ENCODE measurements around the gene GAB2. TPM values are rescaled to one million over a fixed set of nuclear protein-coding genes. Genes with fewer than 3 reads are reported as not detected.
"Not testable (repeated sequence)": the region's sequence is repeated elsewhere in the genome, so short reads cannot be mapped to it uniquely, and the experiment has no call there.

GAB2 gene
- polyA plus RNA-seq, 1 experiment = 8.7 TPM

- H3K27ac ChIP-seq (ENCODE audit: low read depth, low read length) = no peak overlapping the region
- H3K9me3 ChIP-seq (ENCODE audit: control insufficient read depth, insufficient read depth, low read length) = peaks cover 8% of the 10 kb centered on the region
- TF ChIP-seq, protein P1, sequence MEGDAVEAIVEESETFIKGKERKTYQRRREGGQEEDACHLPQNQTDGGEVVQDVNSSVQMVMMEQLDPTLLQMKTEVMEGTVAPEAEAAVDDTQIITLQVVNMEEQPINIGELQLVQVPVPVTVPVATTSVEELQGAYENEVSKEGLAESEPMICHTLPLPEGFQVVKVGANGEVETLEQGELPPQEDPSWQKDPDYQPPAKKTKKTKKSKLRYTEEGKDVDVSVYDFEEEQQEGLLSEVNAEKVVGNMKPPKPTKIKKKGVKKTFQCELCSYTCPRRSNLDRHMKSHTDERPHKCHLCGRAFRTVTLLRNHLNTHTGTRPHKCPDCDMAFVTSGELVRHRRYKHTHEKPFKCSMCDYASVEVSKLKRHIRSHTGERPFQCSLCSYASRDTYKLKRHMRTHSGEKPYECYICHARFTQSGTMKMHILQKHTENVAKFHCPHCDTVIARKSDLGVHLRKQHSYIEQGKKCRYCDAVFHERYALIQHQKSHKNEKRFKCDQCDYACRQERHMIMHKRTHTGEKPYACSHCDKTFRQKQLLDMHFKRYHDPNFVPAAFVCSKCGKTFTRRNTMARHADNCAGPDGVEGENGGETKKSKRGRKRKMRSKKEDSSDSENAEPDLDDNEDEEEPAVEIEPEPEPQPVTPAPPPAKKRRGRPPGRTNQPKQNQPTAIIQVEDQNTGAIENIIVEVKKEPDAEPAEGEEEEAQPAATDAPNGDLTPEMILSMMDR (IDR thresholded peaks at IDR 0.05; ENCODE audit: low read depth, low read length) = no peak
- CTCF ChIA-PET = interaction anchor here (0.7 kb wide), 1 partner anchor 63 kb away, joined by 3 read pairs; no protein-coding TSS in a partner anchor
- POLR2A ChIA-PET = interaction anchor here (0.5 kb wide), 1 partner anchor 19 kb away, joined by 3 read pairs; no protein-coding TSS in a partner anchor
- no peak overlapping the region for H3K4me3 ChIP-seq (ENCODE audit: low read depth, low read length)
- no peak for DNase-seq (ENCODE audit: low read depth, low spot score)
- H3K27me3 ChIP-seq (ENCODE audit: control insufficient read depth, insufficient read depth, low read length) = no peaks in the 10 kb centered on the region
Measured at GRCh38 chr11:78276311-78276710, 141.3 kb downstream of the GAB2 start.

- CTCF ChIA-PET = no interaction called here
- TF ChIP-seq, protein P1 (IDR thresholded peaks at IDR 0.05; ENCODE audit: low read depth, low read length) = no peak
- Histone ChIP-seq H3K4me3 (ENCODE audit: low read depth, low read length) (no peak overlapping the region), H3K9me3 (ENCODE audit: control insufficient read depth, insufficient read depth, low read length) (peaks cover 8% of the 10 kb centered on the region), H3K27me3 (ENCODE audit: control insufficient read depth, insufficient read depth, low read length) (no peaks in the 10 kb centered on the region), H3K27ac (ENCODE audit: low read depth, low read length) (no peak overlapping the region)
- POLR2A ChIA-PET = no interaction called here
- no peak for DNase-seq (ENCODE audit: low read depth, low spot score)
Measured at GRCh38 chr11:78274739-78275138, 142.9 kb downstream of the GAB2 start.

- CTCF ChIA-PET, POLR2A ChIA-PET: not testable (repeated sequence)
Measured at GRCh38 chr11:78272625-78273269, 144.9 kb downstream of the GAB2 start.

GRCh38 chr11:78271801-78272200, 145.8 kb downstream of the GAB2 start:
- CTCF ChIA-PET = not testable (repeated sequence)

More at GRCh38 chr11:78272625-78273269, 144.9 kb downstream of the GAB2 start:
- not testable (repeated sequence) for DNase-seq (ENCODE audit: low read depth, low spot score); H3K27me3 ChIP-seq (ENCODE audit: control insufficient read depth, insufficient read depth, low read length); H3K9me3 ChIP-seq (ENCODE audit: control insufficient read depth, insufficient read depth, low read length); H3K4me3 ChIP-seq (ENCODE audit: low read depth, low read length); H3K27ac ChIP-seq (ENCODE audit: low read depth, low read length)

DNA sequence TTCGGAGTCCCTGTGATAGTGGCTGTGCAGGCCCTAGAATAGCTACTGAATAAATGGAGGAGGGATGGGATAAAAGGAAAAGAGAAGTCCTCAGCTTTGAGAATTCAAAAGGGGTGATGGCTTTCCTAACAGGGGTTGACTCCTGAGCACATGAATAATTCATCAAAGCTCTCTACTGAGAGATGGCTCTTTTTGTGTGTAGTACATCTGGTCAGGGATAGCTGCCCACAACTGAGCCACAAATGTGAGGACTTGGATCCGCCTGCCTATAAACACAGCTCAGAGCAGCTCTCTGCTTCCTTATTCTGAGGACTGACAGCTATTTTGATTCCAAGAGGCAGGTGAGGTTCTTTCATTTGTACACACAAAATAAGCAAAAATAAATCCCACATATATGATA, 146.6 kb downstream of the GAB2 start:
- Histone ChIP-seq H3K4me3 (ENCODE audit: low read depth, low read length) (no peak overlapping the region), H3K9me3 (ENCODE audit: control insufficient read depth, insufficient read depth, low read length) (peaks cover 8% of the 10 kb centered on the region), H3K27ac (ENCODE audit: low read depth, low read length) (no peak overlapping the region), H3K27me3 (ENCODE audit: control insufficient read depth, insufficient read depth, low read length) (no peaks in the 10 kb centered on the region)
- no peak for DNase-seq (ENCODE audit: low read depth, low spot score)
- ChIA-PET POLR2A (no interaction called here), CTCF (no interaction called here)
- TF ChIP-seq, protein P1 (IDR thresholded peaks at IDR 0.05; ENCODE audit: low read depth, low read length) = no peak

More at GRCh38 chr11:78271801-78272200, 145.8 kb downstream of the GAB2 start:
- H3K4me3 ChIP-seq (ENCODE audit: low read depth, low read length); H3K9me3 ChIP-seq (ENCODE audit: control insufficient read depth, insufficient read depth, low read length); H3K27me3 ChIP-seq (ENCODE audit: control insufficient read depth, insufficient read depth, low read length); H3K27ac ChIP-seq (ENCODE audit: low read depth, low read length); POLR2A ChIA-PET; DNase-seq (ENCODE audit: low read depth, low spot score): not testable (repeated sequence)

- TF ChIP-seq, protein P1 (IDR thresholded peaks at IDR 0.05; ENCODE audit: low read depth, low read length) = no peak
- POLR2A ChIA-PET = no interaction called here
- no peak overlapping the region for H3K27ac ChIP-seq (ENCODE audit: low read depth, low read length)
- no peak for DNase-seq (ENCODE audit: low read depth, low spot score)
- H3K9me3 ChIP-seq (ENCODE audit: control insufficient read depth, insufficient read depth, low read length) = peaks cover 8% of the 10 kb centered on the region
- CTCF ChIA-PET = interaction anchor here (0.7 to 1.5 kb wide), 3 partner anchors 120 to 295 kb away, joined by 3 to 4 read pairs (median 3); no protein-coding TSS in a partner anchor
- no peaks in the 10 kb centered on the region for H3K27me3 ChIP-seq (ENCODE audit: control insufficient read depth, insufficient read depth, low read length)
- H3K4me3 ChIP-seq (ENCODE audit: low read depth, low read length) = no peak overlapping the region
Measured at GRCh38 chr11:78269806-78270205, 147.8 kb downstream of the GAB2 start.

Data from AG04450 (cell line).